HG02870 (cell line): ENCODE data around the gene DCTD.

Experiments used
- ATAC-seq: cut with Tn5 transposase; IDR thresholded peaks from one replicate; pipeline ENCODE4 v1.9.1; 2021; ENCODE audit warnings: mild to moderate bottlenecking, moderate library complexity; ENCODE audit not compliant: unreplicated experiment

The DCTD gene

GRCh38 chr4:182874304-182874751, 42.9 kb downstream of the DCTD start:
- no peak for ATAC-seq

- no peak for ATAC-seq
Measured at GRCh38 chr4:182873726-182874125, 43.5 kb downstream of the DCTD start.

GRCh38 chr4:182873289-182873688, 43.9 kb downstream of the DCTD start:
- no peak for ATAC-seq

DNA sequence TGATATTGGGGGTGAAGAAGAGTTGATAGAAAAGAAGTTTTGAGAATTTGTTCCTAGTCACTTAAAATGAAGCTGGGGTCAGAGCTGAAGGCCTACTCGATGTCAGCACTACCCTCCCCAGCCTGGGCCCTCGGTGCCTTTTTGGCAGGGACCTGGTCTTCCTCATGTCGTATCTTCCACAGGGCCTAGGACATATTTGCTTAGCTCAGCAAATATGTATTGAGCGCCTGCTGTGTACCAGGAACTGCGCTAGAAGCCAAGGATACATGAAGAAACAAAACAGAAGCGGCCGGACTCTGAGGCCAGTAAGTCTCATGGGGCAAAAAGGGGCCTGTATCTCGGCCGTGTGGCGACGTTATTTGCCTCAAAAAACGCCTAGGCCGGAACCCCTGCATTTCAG, 44.3 kb downstream of the DCTD start:
- no peak for ATAC-seq

DNA sequence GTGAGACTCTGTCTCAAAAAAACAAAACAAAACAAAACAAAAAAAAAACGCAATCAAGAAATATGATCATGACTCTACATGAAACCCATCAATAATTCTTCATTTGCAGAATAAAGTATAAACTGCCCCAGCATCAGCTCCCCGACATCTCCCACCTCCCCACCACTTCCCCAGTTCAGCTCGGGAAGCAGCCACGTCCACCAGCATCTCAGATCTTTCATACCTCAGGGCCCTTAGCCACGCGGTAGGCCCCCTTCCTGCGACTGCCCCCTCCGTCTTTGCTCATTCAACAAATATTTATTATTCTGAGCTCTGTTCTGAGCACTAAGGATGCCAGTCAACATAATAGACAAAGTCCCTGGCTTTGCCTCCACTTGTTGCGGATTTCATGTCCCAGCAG, 45.6 kb downstream of the DCTD start:
- ATAC-seq: no peak

DNA sequence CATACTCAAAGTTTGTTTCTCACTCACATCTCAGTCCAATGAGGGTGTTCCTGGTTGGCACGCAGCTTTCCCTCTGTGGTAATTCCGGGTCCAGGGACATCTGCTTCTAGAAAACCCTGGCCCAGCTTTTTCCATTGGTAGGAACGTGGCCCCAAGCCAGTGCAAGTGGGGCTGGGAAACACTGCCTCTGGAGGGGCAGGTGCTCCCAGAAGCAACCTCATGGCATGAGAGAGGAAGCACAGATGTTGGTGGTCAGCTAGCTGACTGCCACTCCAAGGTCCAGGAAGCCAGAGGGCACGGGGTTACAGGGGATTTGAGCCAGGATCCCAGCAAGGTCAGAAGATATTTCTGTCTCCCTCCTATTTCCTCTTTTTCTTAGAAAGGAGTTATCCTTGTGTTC, 47.5 kb downstream of the DCTD start:
- no peak for ATAC-seq

DNA sequence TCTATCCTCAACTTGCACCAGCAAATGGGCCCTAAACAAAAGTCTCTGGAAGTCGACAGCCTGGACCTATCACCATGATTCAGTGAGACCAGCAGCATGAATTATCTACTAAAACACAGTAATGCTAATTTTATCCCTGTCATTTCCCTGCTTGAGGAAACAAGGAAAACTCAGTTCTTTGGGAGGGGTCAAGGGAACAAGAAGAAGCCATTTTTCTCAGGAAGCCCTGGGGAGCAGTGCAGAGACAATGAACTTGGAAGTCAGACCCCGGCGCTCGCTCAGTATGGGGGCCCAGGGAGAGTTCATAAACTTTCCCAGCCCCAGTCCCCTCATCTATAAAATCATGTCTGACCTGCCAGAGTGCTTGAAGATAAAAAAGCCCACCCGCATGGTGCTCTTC, 50.4 kb downstream of the DCTD start:
- no peak for ATAC-seq

DNA sequence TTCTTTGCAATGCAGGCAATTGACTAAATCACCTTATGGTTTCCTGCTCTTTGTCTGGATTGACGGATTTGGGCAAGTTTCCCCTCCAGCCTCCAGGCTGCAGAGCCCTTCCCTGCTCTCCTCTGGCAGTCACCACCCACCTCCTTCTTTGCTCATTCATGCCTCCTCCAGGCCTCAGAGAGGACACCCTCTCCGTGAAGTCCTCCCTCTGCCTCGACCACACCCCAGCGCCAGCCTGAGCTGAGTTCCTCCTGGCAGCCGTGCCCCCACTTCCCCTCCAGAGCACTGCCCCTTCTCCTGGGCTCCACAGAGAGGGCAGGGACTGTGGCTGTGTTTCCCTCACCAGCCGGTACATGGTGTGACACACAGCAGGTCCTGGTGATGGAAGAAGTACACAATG, 53.7 kb downstream of the DCTD start:
- no peak for ATAC-seq

- ATAC-seq: no peak
Measured at GRCh38 chr4:182862921-182863320, 54.3 kb downstream of the DCTD start.

- ATAC-seq: no peak
Measured at GRCh38 chr4:182862141-182862875, 54.9 kb downstream of the DCTD start.

- no peak for ATAC-seq
Measured at GRCh38 chr4:182861346-182861745, 55.8 kb downstream of the DCTD start.

GRCh38 chr4:182859730-182860129, 57.5 kb downstream of the DCTD start:
- ATAC-seq: no peak

- ATAC-seq: no peak
Measured at GRCh38 chr4:182858711-182859110, 58.5 kb downstream of the DCTD start.

DNA sequence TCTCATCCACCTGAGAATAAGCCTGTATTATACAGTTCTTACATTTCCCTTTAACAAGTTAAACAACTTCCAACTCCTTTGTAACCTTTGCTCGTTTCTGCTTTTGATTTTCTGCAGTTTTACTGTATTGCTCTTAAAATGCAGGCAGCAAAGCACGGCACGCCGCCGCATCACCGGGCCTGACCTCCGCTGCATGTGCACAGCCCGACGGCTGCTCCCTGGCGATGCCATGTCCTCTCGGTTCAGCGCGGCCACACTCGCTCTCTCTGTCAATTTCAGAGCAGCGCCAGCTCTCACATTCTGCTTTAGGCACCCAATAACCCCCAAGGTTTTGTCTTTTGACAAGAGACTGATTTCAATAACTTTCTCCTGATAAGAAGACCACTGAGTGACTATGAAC, 60.3 kb downstream of the DCTD start:
- no peak for ATAC-seq

GRCh38 chr4:182855877-182856276, 61.3 kb downstream of the DCTD start:
- no peak for ATAC-seq

- ATAC-seq: no peak
Measured at GRCh38 chr4:182855312-182855711, 61.9 kb downstream of the DCTD start.

DNA sequence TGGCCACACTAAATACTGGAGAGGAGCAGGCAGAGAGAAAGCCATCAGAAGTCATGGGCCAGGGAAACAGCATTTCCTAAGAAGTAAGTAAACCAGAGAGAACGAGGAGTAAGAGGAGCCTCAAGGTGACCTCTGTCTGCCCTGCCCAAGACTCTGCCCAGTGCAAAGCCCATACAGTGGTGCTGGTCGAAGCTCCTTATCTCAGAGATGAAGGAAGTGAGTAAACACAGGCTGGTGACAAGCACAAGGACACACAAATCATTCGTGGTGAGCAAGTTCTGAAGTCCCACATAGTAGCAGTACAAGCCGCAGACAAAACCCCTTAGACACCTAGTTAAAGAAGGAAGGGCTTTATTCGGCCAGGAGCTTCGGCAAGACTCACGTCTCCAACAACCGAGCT, 62.7 kb downstream of the DCTD start:
- ATAC-seq: no peak

DNA sequence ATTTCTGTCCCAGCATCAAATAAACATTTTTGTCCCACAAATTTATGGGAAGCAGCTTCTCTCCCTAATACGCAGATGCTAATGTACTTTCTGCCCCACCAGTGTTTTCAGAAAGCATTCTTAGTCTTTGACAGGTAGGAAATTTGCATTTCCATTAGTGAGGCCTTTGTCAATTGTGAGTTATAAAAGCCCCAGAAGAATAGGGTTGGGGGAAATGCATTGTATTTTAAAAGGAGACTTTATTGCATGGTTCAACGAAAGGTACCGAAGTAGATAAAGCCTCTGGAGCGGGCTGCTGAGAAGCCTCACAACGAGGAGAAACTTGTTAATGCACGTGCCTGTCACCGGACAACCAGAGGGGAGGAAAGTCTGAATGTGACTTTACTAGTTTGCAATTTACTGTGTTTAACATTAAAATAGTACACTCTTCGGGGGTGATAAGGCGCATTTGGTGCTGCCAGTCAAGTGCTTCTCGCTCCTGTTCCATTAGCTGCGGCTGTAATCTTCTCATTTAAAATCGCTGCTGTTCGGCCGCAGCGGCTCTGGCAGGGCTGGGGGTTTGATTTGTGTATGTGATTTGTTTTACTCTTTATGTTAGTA, 63.4 kb downstream of the DCTD start:
- no peak for ATAC-seq

DNA sequence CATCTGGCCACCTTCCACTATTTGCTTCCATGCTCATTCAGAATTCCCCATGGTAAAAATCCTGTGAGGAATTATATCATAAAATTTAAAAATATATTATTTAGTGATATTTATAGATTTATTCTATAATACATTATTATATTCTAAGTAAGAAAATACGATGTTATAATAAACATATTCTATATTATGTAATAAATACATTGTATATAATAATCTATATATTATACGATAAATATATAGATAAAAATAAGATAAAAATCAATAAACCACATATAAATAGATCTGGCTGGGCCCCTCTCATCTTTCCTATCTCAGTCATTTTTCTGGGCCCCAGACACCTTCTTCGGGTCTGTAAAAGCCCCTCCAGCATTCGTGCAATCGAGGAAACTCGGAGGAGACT, 68.5 kb downstream of the DCTD start:
- ATAC-seq: no peak

GRCh38 chr4:182847576-182848450, 69.4 kb downstream of the DCTD start:
- no peak for ATAC-seq

DNA sequence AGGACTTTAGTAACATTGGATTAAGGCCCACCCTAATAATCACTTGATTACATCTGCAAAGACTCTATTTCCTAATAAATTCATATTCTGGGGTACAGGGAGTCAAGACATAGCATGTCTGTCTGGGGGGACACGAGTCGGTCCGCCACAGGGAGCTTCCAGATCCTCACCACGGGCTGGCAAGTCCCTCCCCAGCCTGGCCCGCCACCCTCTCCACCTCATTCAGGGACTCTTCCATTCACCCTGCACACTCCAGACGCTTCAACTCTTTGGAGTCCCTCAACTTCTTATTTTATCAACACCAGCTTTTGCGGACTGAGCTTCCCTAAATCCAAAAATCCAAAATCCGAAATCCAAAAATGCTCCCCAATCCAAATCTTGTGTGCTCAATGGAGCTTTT, 71.2 kb downstream of the DCTD start:
- ATAC-seq: no peak

DNA sequence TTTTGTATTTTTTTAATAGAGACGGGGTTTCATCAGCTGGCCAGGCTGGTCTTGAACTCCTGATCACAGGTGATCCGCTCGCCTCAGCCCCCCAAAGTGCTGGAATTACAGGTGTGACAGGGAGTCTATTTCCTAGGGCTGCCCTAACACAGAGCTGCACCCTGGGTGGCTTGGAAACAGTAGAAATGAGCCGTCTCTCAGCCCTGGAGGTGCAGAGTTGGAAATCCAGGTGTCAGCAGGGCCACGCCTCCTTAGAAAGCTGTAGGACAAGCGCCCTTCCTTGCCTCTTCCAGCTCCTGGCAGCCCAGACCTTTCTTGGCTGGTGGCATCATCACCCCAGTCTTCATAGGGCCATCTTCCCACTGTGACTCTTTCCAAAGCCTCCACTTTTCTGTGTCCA, 71.6 kb downstream of the DCTD start:
- ATAC-seq: no peak
